Heart right ventricle (tissue), 16 donors: ENCODE results near the gene MYO10. TPM values are rescaled to one million over a fixed set of nuclear protein-coding genes. Genes with fewer than 3 reads are reported as not detected.

Experiments
- ATAC-seq, 8 donors: fragments of 200-7000 bp; cut with Tn5 transposase; one replicate each; pipeline ENCODE4 v1.9.1; 2020; ENCODE audit warnings: mild to moderate bottlenecking in 8 of 8, moderate library complexity in 8 of 8, moderate number of reproducible peaks in 1 of 8
- DNase-seq, 2 donors: peaks; one replicate each; pipeline ENCODE4 v3.0.0-alpha.2; 2020
- H3K27ac ChIP-seq, 10 donors: fragments of 200-600 bp; sonication (generic) in 2 of 10; one replicate each; pipeline versions ENCODE4 v1.5.0 to v1.8.0; 2020 to 2022; ENCODE audit warnings: mild to moderate bottlenecking in 3 of 10
- H3K27me3 ChIP-seq, 7 donors: fragments of 200-600 bp; one replicate each; pipeline ENCODE4 v1.8.0; 2021 to 2022; ENCODE audit warnings: mild to moderate bottlenecking in 2 of 7
- H3K36me3 ChIP-seq, 9 donors: fragments of 200-600 bp; sonication (generic) in 1 of 9; one replicate each; pipeline versions ENCODE4 v1.5.0 to v1.8.0; 2020 to 2022; ENCODE audit warnings: mild to moderate bottlenecking in 2 of 9
- H3K4me1 ChIP-seq, 9 donors: fragments of 200-600 bp; sonication (generic) in 1 of 9; one replicate each; pipeline versions ENCODE4 v1.5.0 to v1.8.0; 2020 to 2022; ENCODE audit warnings: mild to moderate bottlenecking in 4 of 9
- H3K4me3 ChIP-seq, 10 donors: fragments of 200-600 bp; sonication (generic) in 2 of 10; one replicate each; pipeline versions ENCODE4 v1.5.0 to v1.8.0; 2020 to 2022; ENCODE audit warnings: mild to moderate bottlenecking in 7 of 10, moderate library complexity in 2 of 10
- H3K9me3 ChIP-seq, 11 donors: fragments of 200-600 bp in 10 of 11; sonication (generic) in 2 of 11; one replicate each; pipeline versions ENCODE4 v1.5.0 to v1.8.0; 2013 to 2022; ENCODE audit warnings: mild to moderate bottlenecking in 2 of 11, control low read depth in 1 of 11, moderate library complexity in 1 of 11
- WGBS, 2 donors: extraction: QIAGEN DNeasy Blood & Tissue Kit; methylation state at CpG; one replicate each; pipeline ENCODE4 v1.1.7; 2013; ENCODE audit warnings: inconsistent platforms in 1 of 2; 5-methylcytosine and 5-hydroxymethylcytosine counted together
- intact Hi-C, 10 donors: fragments of 100-400 bp; cut with DNase I; formaldehyde crosslinking; loops; one replicate each; pipeline versions ENCODE4 v1.11.1 to v1.14.2; 2022
- polyA plus RNA-seq, 2 donors: library from polyadenylated mRNA; stranded (reverse); fragments of 200-250 nt; gene quantifications; one replicate each; pipeline ENCODE4 v1.2.3, GENCODE V29; 2013
- total RNA-seq, 10 donors: library from RNA; stranded (reverse); fragmentation: NEBNext Ultra II Directional in 3 of 10; extraction: Animal tissue kit (Norgen Biotek cat#: 25700) in 3 of 10; gene quantifications; one replicate each; pipeline versions ENCODE4 v1.2.1 to v1.2.4, GENCODE V29; 2021 to 2023
- TF ChIP-seq, protein P1 (sequence below), 9 donors: fragments of 200-600 bp; sonication (generic) in 2 of 9; IDR thresholded peaks; one replicate each; pipeline versions ENCODE4 v1.5.0 to v1.8.0; 2021 to 2022; ENCODE audit warnings: antibody characterized with exemption in 9 of 9, mild to moderate bottlenecking in 5 of 9, moderate library complexity in 1 of 9
- donor health status: Arrhythmogenic right ventricular cardiomyopathy.
- donor health status: ischemic (EF 13 %, LVEDD 7.1; RV severe dilation, severe dysfunction).
- donor health status: healthy with polysubstance abuse.
- donor health status: DM: no; HTN: yes; CAD: no.
- donor health status: DM: no; HTN: no; CAD: no.
- donor health status: ischemic (EF 25% LVEDD 6.9; RV normal size, moderate dysfunction).
- donor health status: ischemic (EF 25% LVEDD 5.7; RV mildly dilated, moderate dysfunction).
- donor health status: healthy.
- donor health status: DM: yes; HTN: yes; CAD: no.
- donor health status: Ischemic cardiomyopathy.
- donor health status: ischemic (EF 35%, LVEDD 5.7; RV mildly dilated, moderate dysfunction).
- donor health status: nonischemic (EF 11% LVEDD 7.7; RV severe dilation, severe dysfunction).
- donor health status: DM: yes; HTN: yes; CAD: no.
- donor health status: PGD.
- donor health status: ischemic (EF 29% LVEDD 5.4; RV normal size, mild dysfunction).
- donor health status: nonischemic (EF 23%, LVEDD 6.1; RV moderate dilation, normal function).

MYO10 gene
- total and polyA plus RNA-seq, 12 donors = 1.2 to 8.2 (median 4.6) TPM

DNA sequence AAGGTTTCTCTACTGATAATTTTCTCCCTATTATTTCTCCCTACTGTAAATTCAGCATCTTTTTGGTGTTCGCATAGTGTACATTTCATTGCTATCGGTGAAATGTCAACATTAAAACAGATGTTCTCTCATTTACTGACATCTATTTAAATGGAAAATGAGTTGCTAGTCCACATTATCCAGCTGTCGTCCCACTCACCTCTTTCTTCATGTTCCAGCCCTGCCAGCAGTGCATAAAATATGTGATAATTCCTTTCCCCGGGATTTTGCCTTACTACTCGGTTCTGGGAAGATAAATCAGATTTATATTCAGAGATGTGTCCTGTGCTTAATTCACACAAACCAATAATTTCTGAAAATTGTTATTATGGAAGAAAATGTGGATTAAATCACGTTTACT is 155.8 kb downstream of the MYO10 start:
- H3K27me3 ChIP-seq = no peaks in the 10 kb centered on the region
- no peak overlapping the region for H3K4me3 ChIP-seq
- peaks cover 0 to 18% (median 0%) of the 10 kb centered on the region in 9 donors for H3K4me1 ChIP-seq
- ATAC-seq (no peak), DNase-seq (no peak)
- intact Hi-C loops = no loop called here
- WGBS, 2 donors = 83 to 88% methylated on average over 6 of the region's 6 CpGs
- H3K27ac ChIP-seq = no peak overlapping the region
- TF ChIP-seq, protein P1, sequence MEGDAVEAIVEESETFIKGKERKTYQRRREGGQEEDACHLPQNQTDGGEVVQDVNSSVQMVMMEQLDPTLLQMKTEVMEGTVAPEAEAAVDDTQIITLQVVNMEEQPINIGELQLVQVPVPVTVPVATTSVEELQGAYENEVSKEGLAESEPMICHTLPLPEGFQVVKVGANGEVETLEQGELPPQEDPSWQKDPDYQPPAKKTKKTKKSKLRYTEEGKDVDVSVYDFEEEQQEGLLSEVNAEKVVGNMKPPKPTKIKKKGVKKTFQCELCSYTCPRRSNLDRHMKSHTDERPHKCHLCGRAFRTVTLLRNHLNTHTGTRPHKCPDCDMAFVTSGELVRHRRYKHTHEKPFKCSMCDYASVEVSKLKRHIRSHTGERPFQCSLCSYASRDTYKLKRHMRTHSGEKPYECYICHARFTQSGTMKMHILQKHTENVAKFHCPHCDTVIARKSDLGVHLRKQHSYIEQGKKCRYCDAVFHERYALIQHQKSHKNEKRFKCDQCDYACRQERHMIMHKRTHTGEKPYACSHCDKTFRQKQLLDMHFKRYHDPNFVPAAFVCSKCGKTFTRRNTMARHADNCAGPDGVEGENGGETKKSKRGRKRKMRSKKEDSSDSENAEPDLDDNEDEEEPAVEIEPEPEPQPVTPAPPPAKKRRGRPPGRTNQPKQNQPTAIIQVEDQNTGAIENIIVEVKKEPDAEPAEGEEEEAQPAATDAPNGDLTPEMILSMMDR (IDR thresholded peaks at IDR 0.05) = no peak
- H3K9me3 ChIP-seq = no peaks in the 10 kb centered on the region
- H3K36me3 ChIP-seq = peaks cover 0 to 20% (median 0%) of the 10 kb centered on the region in 9 donors

DNA sequence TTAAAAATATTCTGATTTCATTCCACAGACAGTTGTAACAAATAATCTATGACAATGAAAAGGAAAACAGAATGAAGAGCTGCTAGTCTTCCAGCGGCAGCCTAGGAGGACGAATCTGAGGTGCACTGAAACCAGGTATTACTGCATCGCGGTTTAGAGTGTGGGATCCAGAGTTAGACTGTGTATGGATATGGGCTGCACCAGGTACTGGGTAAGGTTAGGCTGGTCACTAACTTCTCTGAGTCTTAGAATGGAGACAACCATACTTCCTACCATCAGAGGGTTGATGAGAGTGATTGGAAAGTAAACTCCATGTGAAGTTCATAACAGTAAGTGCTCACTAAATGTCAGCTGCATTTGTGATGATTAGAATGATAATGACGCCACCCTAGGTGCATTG is 158.7 kb downstream of the MYO10 start:
- Histone ChIP-seq H3K27ac (no peak overlapping the region), H3K4me1 (peaks cover 0 to 6% (median 0%) of the 10 kb centered on the region in 9 donors), H3K4me3 (no peak overlapping the region), H3K9me3 (no peaks in the 10 kb centered on the region), H3K36me3 (peaks cover 0 to 20% (median 0%) of the 10 kb centered on the region in 9 donors), H3K27me3 (no peaks in the 10 kb centered on the region)
- WGBS, 2 donors = 95 to 97% methylated on average over 5 of the region's 5 CpGs
- ATAC-seq (no peak), DNase-seq (no peak)
- intact Hi-C loops = loop anchor here in 1 of 10 donors (10.0 kb wide), 1 partner anchor 293 kb away; no protein-coding TSS in a partner anchor
- TF ChIP-seq, protein P1 (IDR thresholded peaks at IDR 0.05) = no peak

DNA sequence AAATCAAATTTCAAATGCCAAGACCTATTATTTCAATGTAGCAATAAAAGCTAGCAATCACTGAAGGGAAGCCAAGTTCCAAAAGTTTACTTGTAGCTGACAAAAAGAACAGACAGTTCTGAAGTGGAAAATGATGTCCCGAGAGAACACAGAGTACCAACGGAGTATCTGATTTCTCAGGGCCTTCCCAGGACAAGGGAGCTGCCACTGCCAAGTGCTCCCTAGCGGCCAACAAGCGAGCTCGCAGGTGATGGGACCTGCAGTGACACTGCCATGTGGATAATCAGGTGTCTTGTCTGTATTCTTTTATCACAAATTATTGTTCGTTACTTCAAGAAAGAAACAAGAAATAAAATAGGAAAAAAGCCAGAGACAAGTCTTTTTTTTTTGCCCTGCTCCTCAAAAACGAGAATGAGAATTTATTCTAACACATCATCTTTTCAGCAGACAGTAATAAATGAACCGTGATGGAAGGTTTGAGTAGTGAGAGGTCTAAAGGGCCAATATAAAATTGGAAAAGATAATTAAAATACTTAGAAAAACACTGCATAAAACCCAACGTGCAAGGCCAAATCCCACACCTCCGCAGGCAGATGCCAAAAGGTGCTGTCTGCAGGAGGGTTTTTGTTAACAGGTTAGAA is 159.4 kb downstream of the MYO10 start:
- no peak overlapping the region for H3K4me3 ChIP-seq
- TF ChIP-seq, protein P1 (IDR thresholded peaks at IDR 0.05) = peak in 7 of 9 donors; percentile 16 to 52 (median 29)
- intact Hi-C loops = loop anchor here in 1 of 10 donors (10.0 kb wide), 1 partner anchor 292 kb away; no protein-coding TSS in a partner anchor
- whole genome bisulfite sequencing, 2 donors = 51 to 55% methylated on average over 10 of the region's 10 CpGs
- H3K36me3 ChIP-seq = peaks cover 0 to 14% (median 0%) of the 10 kb centered on the region in 9 donors
- H3K27ac ChIP-seq = no peak overlapping the region
- H3K9me3 ChIP-seq = no peaks in the 10 kb centered on the region
- peaks cover 0 to 6% (median 0%) of the 10 kb centered on the region in 9 donors for H3K4me1 ChIP-seq
- H3K27me3 ChIP-seq = no peaks in the 10 kb centered on the region
- DNase-seq (peak; percentile 8 to 26), ATAC-seq (peak in 6 of 8 donors; percentile 55 to 93 (median 75))

DNA sequence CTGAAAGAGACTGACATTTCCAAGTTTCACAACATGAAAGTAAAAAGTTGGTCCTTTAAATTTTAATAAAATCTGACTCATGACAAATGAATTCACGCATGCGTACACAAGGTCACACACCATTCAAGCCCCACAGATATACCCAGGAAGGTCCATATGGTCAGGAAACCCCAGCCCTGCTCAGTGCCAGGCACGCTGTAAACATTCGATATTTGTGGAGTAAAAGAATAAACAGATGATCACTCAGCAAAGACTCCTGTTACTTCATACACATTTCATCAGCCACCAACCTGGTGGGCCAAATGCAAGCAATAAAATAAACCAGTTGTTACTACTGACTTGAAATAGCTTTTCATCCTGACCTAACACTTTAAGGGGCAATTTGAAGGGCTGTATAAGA is 161.3 kb downstream of the MYO10 start:
- TF ChIP-seq, protein P1 (IDR thresholded peaks at IDR 0.05) = no peak
- Histone ChIP-seq H3K4me3 (no peak overlapping the region), H3K27ac (no peak overlapping the region), H3K27me3 (no peaks in the 10 kb centered on the region), H3K9me3 (no peaks in the 10 kb centered on the region), H3K4me1 (peaks cover 0 to 6% (median 0%) of the 10 kb centered on the region in 9 donors), H3K36me3 (peaks cover 0 to 25% (median 0%) of the 10 kb centered on the region in 9 donors)
- intact Hi-C loops = loop anchor here in 1 of 10 donors (10.0 kb wide), 1 partner anchor 290 kb away; no protein-coding TSS in a partner anchor
- WGBS, 2 donors = 86 to 96% methylated on average over 4 of the region's 4 CpGs
- DNase-seq (no peak), ATAC-seq (no peak)
